ENCODE results near the gene CCDC81.
"Not testable (repeated sequence)": the region's sequence is repeated elsewhere in the genome, so short reads cannot be mapped to it uniquely, and the experiment has no call there.

Gene CCDC81

GRCh38 chr11:86427441-86427840 is 52.8 kb downstream of the CCDC81 start:
- no peak overlapping the region for H4K8ac ChIP-seq (ENCODE audit: low read depth, low read length)
- H3K27ac ChIP-seq (ENCODE audit: low read depth, low read length): no peak overlapping the region
- H3K79me1 ChIP-seq (ENCODE audit: low read length): peaks cover 3% of the 10 kb centered on the region
- no peak overlapping the region for H2BK5ac ChIP-seq (ENCODE audit: low read depth, low read length, poor library complexity)
- H3K4me2 ChIP-seq (ENCODE audit: low read length): no peak overlapping the region
- no peak for DNase-seq
- no peak overlapping the region for H3K4ac ChIP-seq (ENCODE audit: low read depth, low read length)
- no peaks in the 10 kb centered on the region for H3K79me2 ChIP-seq (ENCODE audit: control insufficient read depth, insufficient read depth, low read length, poor library complexity)
- H3K27me3 ChIP-seq (ENCODE audit: insufficient read depth, low read length): no peaks in the 10 kb centered on the region
- no peak overlapping the region for H4K12ac ChIP-seq (ENCODE audit: low read depth, low read length)
- H3K18ac ChIP-seq (ENCODE audit: low read length): no peak overlapping the region
- H3K4me1 ChIP-seq (ENCODE audit: control insufficient read depth in 1 of 2, insufficient read depth in 2 of 2, low read length in 2 of 2): peaks cover under 1 to 2% of the 10 kb centered on the region in 2 experiments
- no peak overlapping the region for H2AK5ac ChIP-seq (ENCODE audit: low read length)
- no peak overlapping the region for H4K91ac ChIP-seq (ENCODE audit: low read depth, low read length)
- no peak overlapping the region for H3K4me3 ChIP-seq (ENCODE audit: low read depth, low read length)
- H3K9ac ChIP-seq (ENCODE audit: low read length): no peak overlapping the region
- no peak overlapping the region for H3K23ac ChIP-seq (ENCODE audit: low read length)
- no peaks in the 10 kb centered on the region for H3K36me3 ChIP-seq (ENCODE audit: control insufficient read depth in 1 of 2, insufficient read depth in 2 of 2, low read length in 2 of 2)
- H2BK12ac ChIP-seq (ENCODE audit: low read length): no peak overlapping the region
- no peak overlapping the region for H2BK120ac ChIP-seq (ENCODE audit: insufficient read depth, low read length, poor library complexity)
- H2AFZ ChIP-seq (ENCODE audit: insufficient read depth, low read length, poor library complexity): no peak overlapping the region
- H3K9me3 ChIP-seq (ENCODE audit: insufficient read depth, low read depth, low read length): peaks cover 3% of the 10 kb centered on the region
- no peak overlapping the region for H3K14ac ChIP-seq (ENCODE audit: low read length)

DNA sequence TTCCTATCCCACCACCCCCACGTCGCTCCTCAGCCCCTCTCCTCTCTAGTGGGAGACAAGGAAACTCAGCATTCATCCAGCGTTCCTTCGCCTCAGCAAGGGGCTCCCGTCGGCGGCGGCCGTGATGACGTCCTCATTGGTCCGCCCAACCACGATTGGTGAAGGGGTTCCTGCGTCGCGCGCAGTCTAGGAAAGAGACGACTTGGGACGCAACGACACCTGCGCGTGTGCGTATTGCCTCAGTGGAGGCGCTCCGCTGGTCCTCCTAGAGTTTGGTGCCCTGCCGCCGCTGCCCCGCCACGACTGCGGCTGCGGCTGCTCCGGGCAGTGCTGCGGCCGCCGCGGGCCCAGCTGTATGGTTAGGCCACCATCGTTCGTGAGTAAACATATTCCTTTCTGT is 56.6 kb downstream of the CCDC81 start:
- H3K18ac ChIP-seq (ENCODE audit: low read length): no peak overlapping the region
- no peak overlapping the region for H2BK12ac ChIP-seq (ENCODE audit: low read length)
- H3K4me3 ChIP-seq (ENCODE audit: low read depth, low read length): no peak overlapping the region
- H2AFZ ChIP-seq (ENCODE audit: insufficient read depth, low read length, poor library complexity): no peak overlapping the region
- WGBS (ENCODE audit: extremely low coverage, insufficient coverage, insufficient read length): no CpG with 5 or more reads among the region's 37 CpGs
- H3K36me3 ChIP-seq (ENCODE audit: control insufficient read depth in 1 of 2, insufficient read depth in 2 of 2, low read length in 2 of 2): no peaks in the 10 kb centered on the region
- H3K23ac ChIP-seq (ENCODE audit: low read length): no peak overlapping the region
- no peaks in the 10 kb centered on the region for H3K4me1 ChIP-seq (ENCODE audit: control insufficient read depth in 1 of 2, insufficient read depth in 2 of 2, low read length in 2 of 2)
- no peak overlapping the region for H4K91ac ChIP-seq (ENCODE audit: low read depth, low read length)
- no peak overlapping the region for H3K27ac ChIP-seq (ENCODE audit: low read depth, low read length)
- H3K4me2 ChIP-seq (ENCODE audit: low read length): no peak overlapping the region
- no peak overlapping the region for H2BK5ac ChIP-seq (ENCODE audit: low read depth, low read length, poor library complexity)
- H3K27me3 ChIP-seq (ENCODE audit: insufficient read depth, low read length): no peaks in the 10 kb centered on the region
- H2AK5ac ChIP-seq (ENCODE audit: low read length): no peak overlapping the region
- no peak overlapping the region for H4K12ac ChIP-seq (ENCODE audit: low read depth, low read length)
- no peaks in the 10 kb centered on the region for H3K79me2 ChIP-seq (ENCODE audit: control insufficient read depth, insufficient read depth, low read length, poor library complexity)
- no peak overlapping the region for H4K8ac ChIP-seq (ENCODE audit: low read depth, low read length)
- peaks cover 5% of the 10 kb centered on the region for H3K9me3 ChIP-seq (ENCODE audit: insufficient read depth, low read depth, low read length)
- no peaks in the 10 kb centered on the region for H3K79me1 ChIP-seq (ENCODE audit: low read length)
- DNase-seq: peak; percentile 51 to 60
- no peak overlapping the region for H3K4ac ChIP-seq (ENCODE audit: low read depth, low read length)
- no peak overlapping the region for H3K9ac ChIP-seq (ENCODE audit: low read length)
- no peak overlapping the region for H3K14ac ChIP-seq (ENCODE audit: low read length)
- H2BK120ac ChIP-seq (ENCODE audit: insufficient read depth, low read length, poor library complexity): no peak overlapping the region

- DNase-seq; H3K27ac ChIP-seq (ENCODE audit: low read depth, low read length): not testable (repeated sequence)
These were observed 58.8 kb downstream of the CCDC81 start for GRCh38 chr11:86433361-86434095.

GRCh38 chr11:86435711-86436110 is 61.0 kb downstream of the CCDC81 start:
- H3K9me3 ChIP-seq (ENCODE audit: insufficient read depth, low read depth, low read length): peaks cover 5% of the 10 kb centered on the region
- peak; percentile 60 to 72 for DNase-seq
- H4K91ac ChIP-seq (ENCODE audit: low read depth, low read length): no peak overlapping the region
- no peaks in the 10 kb centered on the region for H3K27me3 ChIP-seq (ENCODE audit: insufficient read depth, low read length)
- no peak overlapping the region for H3K14ac ChIP-seq (ENCODE audit: low read length)
- no peak overlapping the region for H3K18ac ChIP-seq (ENCODE audit: low read length)
- no peak overlapping the region for H2BK12ac ChIP-seq (ENCODE audit: low read length)
- peaks cover 0 to 6% of the 10 kb centered on the region in 2 experiments for H3K4me1 ChIP-seq (ENCODE audit: control insufficient read depth in 1 of 2, insufficient read depth in 2 of 2, low read length in 2 of 2)
- no peak overlapping the region for H3K27ac ChIP-seq (ENCODE audit: low read depth, low read length)
- no peak overlapping the region for H2BK5ac ChIP-seq (ENCODE audit: low read depth, low read length, poor library complexity)
- no peak overlapping the region for H2BK120ac ChIP-seq (ENCODE audit: insufficient read depth, low read length, poor library complexity)
- H2AK5ac ChIP-seq (ENCODE audit: low read length): no peak overlapping the region
- H3K36me3 ChIP-seq (ENCODE audit: control insufficient read depth in 1 of 2, insufficient read depth in 2 of 2, low read length in 2 of 2): no peaks in the 10 kb centered on the region
- no peak overlapping the region for H4K12ac ChIP-seq (ENCODE audit: low read depth, low read length)
- no peak overlapping the region for H3K4me3 ChIP-seq (ENCODE audit: low read depth, low read length)
- WGBS (ENCODE audit: extremely low coverage, insufficient coverage, insufficient read length): no CpG with 5 or more reads among the region's 2 CpGs
- no peaks in the 10 kb centered on the region for H3K79me2 ChIP-seq (ENCODE audit: control insufficient read depth, insufficient read depth, low read length, poor library complexity)
- H2AFZ ChIP-seq (ENCODE audit: insufficient read depth, low read length, poor library complexity): no peak overlapping the region
- no peak overlapping the region for H3K4ac ChIP-seq (ENCODE audit: low read depth, low read length)
- no peak overlapping the region for H3K23ac ChIP-seq (ENCODE audit: low read length)
- H3K4me2 ChIP-seq (ENCODE audit: low read length): no peak overlapping the region
- no peak overlapping the region for H3K9ac ChIP-seq (ENCODE audit: low read length)
- peaks cover 2% of the 10 kb centered on the region for H3K79me1 ChIP-seq (ENCODE audit: low read length)
- no peak overlapping the region for H4K8ac ChIP-seq (ENCODE audit: low read depth, low read length)

More at GRCh38 chr11:86433361-86434095, 58.8 kb downstream of the CCDC81 start:
- H3K4me2 ChIP-seq (ENCODE audit: low read length); H4K8ac ChIP-seq (ENCODE audit: low read depth, low read length); H4K12ac ChIP-seq (ENCODE audit: low read depth, low read length); H2AFZ ChIP-seq (ENCODE audit: insufficient read depth, low read length, poor library complexity); H2BK5ac ChIP-seq (ENCODE audit: low read depth, low read length, poor library complexity); H4K91ac ChIP-seq (ENCODE audit: low read depth, low read length); H3K4me1 ChIP-seq (ENCODE audit: control insufficient read depth in 1 of 2, insufficient read depth in 2 of 2, low read length in 2 of 2); H2BK12ac ChIP-seq (ENCODE audit: low read length); H3K14ac ChIP-seq (ENCODE audit: low read length); H3K36me3 ChIP-seq (ENCODE audit: control insufficient read depth in 1 of 2, insufficient read depth in 2 of 2, low read length in 2 of 2); H3K4ac ChIP-seq (ENCODE audit: low read depth, low read length); H2AK5ac ChIP-seq (ENCODE audit: low read length); H3K9me3 ChIP-seq (ENCODE audit: insufficient read depth, low read depth, low read length); H2BK120ac ChIP-seq (ENCODE audit: insufficient read depth, low read length, poor library complexity); H3K4me3 ChIP-seq (ENCODE audit: low read depth, low read length); H3K9ac ChIP-seq (ENCODE audit: low read length); H3K79me1 ChIP-seq (ENCODE audit: low read length); H3K79me2 ChIP-seq (ENCODE audit: control insufficient read depth, insufficient read depth, low read length, poor library complexity); H3K27me3 ChIP-seq (ENCODE audit: insufficient read depth, low read length); H3K23ac ChIP-seq (ENCODE audit: low read length); H3K18ac ChIP-seq (ENCODE audit: low read length): not testable (repeated sequence)
- whole genome bisulfite sequencing (ENCODE audit: extremely low coverage, insufficient coverage, insufficient read length): no CpG with 5 or more reads among the region's 38 CpGs
